Measurements from ENCODE around the gene AP5B1.

Gene AP5B1

DNA sequence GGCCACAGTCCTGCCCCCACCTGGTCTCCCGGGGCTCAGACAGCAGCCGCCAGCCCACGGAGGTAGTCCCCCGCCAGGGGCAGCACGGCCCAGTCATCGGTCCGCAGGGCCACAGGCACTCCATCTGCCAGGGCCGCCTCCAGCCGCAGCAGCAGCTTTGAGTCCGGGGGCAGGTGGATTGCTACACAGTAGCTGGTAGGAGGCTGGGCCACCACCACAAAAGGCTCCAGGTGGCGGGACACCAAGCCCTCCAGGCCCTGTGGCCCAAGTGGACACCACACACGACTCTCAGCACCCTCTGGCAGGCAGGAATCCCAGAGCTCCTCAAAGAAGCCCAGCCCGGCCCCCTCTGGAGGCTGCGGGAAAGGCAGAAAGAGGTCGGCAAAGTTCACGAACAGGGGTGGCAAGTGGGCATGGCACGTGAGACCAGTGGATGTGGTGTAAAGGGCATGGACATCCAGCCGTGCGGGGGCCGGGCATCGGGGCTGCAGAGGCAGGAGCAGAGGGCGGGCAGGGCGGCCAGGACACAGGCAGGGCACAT lies 2.9 kb downstream of the AP5B1 start:
- no peak overlapping the region for H3K4me3 ChIP-seq (ENCODE audit: low read depth, low read length)
- TF ChIP-seq, protein P1, sequence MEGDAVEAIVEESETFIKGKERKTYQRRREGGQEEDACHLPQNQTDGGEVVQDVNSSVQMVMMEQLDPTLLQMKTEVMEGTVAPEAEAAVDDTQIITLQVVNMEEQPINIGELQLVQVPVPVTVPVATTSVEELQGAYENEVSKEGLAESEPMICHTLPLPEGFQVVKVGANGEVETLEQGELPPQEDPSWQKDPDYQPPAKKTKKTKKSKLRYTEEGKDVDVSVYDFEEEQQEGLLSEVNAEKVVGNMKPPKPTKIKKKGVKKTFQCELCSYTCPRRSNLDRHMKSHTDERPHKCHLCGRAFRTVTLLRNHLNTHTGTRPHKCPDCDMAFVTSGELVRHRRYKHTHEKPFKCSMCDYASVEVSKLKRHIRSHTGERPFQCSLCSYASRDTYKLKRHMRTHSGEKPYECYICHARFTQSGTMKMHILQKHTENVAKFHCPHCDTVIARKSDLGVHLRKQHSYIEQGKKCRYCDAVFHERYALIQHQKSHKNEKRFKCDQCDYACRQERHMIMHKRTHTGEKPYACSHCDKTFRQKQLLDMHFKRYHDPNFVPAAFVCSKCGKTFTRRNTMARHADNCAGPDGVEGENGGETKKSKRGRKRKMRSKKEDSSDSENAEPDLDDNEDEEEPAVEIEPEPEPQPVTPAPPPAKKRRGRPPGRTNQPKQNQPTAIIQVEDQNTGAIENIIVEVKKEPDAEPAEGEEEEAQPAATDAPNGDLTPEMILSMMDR (IDR thresholded peaks at IDR 0.05; ENCODE audit: borderline replicate concordance, insufficient read depth, low read depth, low read length): no peak

DNA sequence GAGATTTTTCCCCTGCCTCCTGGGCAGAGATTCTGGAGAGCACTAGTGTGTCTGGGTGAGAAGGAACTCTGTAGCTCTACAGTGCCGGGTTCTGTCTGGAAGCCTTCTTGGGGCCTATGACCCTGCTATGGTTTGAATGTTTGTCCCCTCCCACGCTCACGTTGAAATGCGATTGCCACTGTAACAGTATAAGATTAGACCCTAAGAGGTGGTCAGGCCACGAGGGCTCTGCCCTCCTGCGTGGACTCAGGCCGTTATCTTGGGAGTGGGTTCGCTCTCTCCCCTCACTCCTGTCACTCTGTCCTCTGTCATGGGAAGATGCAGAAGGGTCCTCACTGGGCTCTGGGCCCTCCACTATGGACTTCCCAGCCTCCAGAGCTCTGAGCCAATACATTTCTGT lies 3.5 kb downstream of the AP5B1 start:
- TF ChIP-seq, protein P1 (IDR thresholded peaks at IDR 0.05; ENCODE audit: borderline replicate concordance, insufficient read depth, low read depth, low read length): no peak
- H3K4me3 ChIP-seq (ENCODE audit: low read depth, low read length): no peak overlapping the region

DNA sequence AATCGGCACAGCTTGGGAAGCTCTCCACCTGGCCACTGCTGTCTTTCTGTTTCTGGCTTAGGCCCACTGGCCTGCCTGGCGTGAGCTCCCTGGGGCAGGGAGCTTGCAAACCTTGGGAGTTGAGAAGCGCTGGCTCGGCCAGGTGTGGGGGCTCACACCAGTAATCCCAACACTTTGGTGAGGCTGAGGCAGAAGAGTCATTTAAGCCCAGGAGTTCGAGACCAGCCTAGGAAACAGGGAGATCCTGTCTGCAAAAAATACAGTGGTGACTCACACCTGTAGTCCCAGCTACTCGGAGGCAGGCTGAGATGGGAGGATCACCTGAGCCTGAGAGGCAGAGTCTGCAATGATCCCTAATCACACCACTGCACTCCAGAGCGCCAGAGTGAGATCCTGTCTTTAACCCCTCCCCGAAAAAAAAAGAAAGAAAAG lies 4.0 kb downstream of the AP5B1 start:
- H3K4me3 ChIP-seq (ENCODE audit: low read depth, low read length): no peak overlapping the region
- TF ChIP-seq, protein P1 (IDR thresholded peaks at IDR 0.05; ENCODE audit: borderline replicate concordance, insufficient read depth, low read depth, low read length): no peak

DNA sequence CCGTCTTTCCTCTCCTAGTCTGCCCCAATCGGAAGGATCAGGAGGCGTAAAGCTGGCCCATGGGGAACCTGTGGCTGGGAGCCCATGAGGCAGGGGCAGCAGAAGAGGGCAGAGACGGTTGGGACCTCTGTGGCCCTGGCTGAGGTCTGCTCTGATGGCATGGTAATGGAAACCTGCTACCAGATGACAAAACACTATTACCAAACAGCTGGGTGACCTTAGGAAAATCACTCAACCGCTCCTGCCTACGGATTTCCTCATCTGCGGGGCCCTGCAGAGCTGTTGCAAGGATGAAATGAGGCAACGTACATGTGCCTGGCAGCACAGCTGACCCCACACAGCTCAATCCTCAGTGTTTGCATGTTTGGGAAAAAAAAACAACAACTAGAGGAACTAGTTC lies 4.6 kb downstream of the AP5B1 start:
- TF ChIP-seq, protein P1 (IDR thresholded peaks at IDR 0.05; ENCODE audit: borderline replicate concordance, insufficient read depth, low read depth, low read length): no peak
- H3K4me3 ChIP-seq (ENCODE audit: low read depth, low read length): no peak overlapping the region

DNA sequence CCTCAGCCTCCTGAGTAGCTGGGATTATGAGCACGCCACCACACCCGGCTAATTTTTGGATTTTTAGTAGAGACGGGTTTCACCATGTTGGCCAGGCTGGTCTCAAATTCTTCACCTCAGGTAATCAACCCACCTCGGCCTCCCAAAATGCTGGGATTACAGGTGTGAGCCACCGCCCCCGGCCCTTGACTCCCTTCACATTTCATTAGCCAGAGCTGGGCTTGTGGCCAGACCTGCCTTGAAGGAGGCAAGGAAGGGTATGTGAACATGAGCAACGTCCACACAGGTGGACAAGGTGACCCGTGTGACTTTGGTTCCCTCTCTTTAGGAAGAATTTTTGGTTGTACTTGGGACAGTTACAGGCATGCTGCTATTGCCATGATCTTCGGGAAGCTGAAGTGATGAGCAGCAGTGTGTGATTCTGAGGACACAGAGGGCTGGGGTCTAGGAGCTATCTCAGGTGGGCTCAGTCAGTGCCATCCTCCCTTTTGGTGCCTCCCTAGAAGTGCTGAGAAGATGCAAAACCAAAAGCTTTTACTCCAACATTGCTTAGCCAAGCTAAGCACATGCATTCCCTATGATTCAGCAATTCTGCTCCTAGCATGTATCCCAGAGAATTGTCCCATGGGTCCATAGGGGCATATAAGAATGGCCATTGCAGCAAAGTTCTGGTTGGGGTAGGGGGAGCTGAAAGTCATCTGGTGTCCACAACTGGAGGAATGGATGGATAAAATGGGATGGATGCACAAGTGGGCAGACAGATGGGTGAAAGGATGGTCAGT lies 6.1 kb downstream of the AP5B1 start:
- no peak overlapping the region for H3K4me3 ChIP-seq (ENCODE audit: low read depth, low read length)
- TF ChIP-seq, protein P1 (IDR thresholded peaks at IDR 0.05; ENCODE audit: borderline replicate concordance, insufficient read depth, low read depth, low read length): no peak

DNA sequence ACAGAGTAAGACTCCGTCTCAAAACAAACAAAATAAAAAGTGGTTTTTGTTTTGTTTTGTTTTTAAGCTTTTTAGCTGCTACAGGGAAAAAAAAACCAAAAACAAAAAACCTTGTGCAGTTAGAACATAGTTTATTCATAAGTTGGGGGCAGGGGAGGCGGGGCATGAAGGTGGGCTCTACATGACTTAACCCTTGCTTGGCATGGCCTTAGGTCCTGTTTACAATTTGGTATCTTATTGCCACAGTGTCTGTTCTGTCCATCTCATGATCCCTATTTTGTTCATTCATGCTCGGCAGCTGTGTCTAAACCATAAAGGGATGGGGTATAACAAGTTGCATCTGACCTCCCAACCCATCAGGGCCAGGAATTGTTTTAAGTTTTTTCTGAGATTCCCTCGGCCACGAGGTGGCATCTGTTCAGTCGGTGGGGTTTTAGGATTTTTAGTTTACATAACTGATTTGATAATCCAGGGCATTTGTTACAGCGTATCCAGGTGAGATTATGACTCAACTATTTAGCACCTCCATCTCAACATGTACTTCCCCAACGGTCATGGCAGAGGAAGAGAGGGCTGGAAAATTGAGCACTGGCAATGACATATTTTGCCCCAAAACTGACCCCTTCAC lies 6.9 kb downstream of the AP5B1 start:
- TF ChIP-seq, protein P1 (IDR thresholded peaks at IDR 0.05; ENCODE audit: borderline replicate concordance, insufficient read depth, low read depth, low read length): no peak
- no peak overlapping the region for H3K4me3 ChIP-seq (ENCODE audit: low read depth, low read length)
